ENCODE measurements around the gene CDKAL1.

DNA sequence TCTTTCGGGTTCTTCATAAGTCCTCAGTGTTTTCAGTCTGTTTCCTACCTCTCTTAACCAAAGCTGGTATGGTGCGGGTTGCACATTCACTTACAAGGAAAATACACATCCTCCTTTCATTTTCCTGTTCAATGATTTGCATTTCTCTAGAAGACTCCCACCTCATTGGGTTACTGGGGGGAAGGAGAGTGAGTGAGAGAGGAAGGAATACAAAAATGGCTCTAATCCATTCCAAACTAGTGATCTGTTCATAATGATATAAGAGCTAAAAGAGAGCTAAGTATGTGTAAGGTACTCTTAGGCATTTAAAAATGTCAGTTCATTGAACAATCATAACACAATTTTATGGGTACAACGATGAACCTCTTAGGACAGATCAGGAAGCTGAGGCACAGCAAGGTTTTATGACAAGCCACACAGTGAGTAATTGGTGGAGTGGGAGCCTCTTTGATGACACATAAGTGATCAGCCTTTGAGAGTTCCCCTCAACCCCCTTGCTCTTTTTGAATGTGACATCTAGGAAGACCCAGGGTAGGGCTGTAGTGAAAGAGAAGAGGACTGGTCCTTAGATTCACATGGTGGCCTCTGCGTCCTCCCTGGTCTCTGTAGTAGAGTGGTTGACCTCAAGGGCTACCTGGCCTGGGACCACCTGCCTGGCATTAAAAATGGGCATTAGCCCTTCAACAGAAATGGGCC, 730.9 kb downstream of the CDKAL1 start:
- TF ChIP-seq, protein P1, sequence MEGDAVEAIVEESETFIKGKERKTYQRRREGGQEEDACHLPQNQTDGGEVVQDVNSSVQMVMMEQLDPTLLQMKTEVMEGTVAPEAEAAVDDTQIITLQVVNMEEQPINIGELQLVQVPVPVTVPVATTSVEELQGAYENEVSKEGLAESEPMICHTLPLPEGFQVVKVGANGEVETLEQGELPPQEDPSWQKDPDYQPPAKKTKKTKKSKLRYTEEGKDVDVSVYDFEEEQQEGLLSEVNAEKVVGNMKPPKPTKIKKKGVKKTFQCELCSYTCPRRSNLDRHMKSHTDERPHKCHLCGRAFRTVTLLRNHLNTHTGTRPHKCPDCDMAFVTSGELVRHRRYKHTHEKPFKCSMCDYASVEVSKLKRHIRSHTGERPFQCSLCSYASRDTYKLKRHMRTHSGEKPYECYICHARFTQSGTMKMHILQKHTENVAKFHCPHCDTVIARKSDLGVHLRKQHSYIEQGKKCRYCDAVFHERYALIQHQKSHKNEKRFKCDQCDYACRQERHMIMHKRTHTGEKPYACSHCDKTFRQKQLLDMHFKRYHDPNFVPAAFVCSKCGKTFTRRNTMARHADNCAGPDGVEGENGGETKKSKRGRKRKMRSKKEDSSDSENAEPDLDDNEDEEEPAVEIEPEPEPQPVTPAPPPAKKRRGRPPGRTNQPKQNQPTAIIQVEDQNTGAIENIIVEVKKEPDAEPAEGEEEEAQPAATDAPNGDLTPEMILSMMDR (IDR thresholded peaks at IDR 0.05 in 2 of 3, conservative IDR thresholded peaks at IDR 0.05 in 1 of 3; ENCODE audit: insufficient read depth in 2 of 3, low read depth in 1 of 3, low read length in 3 of 3): no peak
- TF ChIP-seq ZNF589 (CRISPR knock-in tag; IDR thresholded peaks at IDR 0.05; ENCODE audit: low read depth): no peak
- no peak for TF ChIP-seq SNAPC5 (CRISPR knock-in tag; IDR thresholded peaks at IDR 0.05)
- TF ChIP-seq CBX2 (IDR thresholded peaks at IDR 0.05; ENCODE audit: insufficient read depth, low read length, poor library complexity, severe bottlenecking): no peak
- no peak for TF ChIP-seq GABPB1 (CRISPR knock-in tag; IDR thresholded peaks at IDR 0.05)
- TF ChIP-seq RAD51 (IDR thresholded peaks at IDR 0.05; ENCODE audit: borderline replicate concordance, low read depth): no peak
- no peak for TF ChIP-seq ELF1 (tag; IDR thresholded peaks at IDR 0.05)
- no peak for TF ChIP-seq MXI1 (IDR thresholded peaks at IDR 0.05; ENCODE audit: low read depth, low read length)
- no peak for TF ChIP-seq JUNB (CRISPR knock-in tag; conservative IDR thresholded peaks at IDR 0.05)
- TF ChIP-seq ZNF695 (CRISPR knock-in tag; IDR thresholded peaks at IDR 0.05): no peak

Data from K562 (cell line).